ENCODE measurements around the gene GCG.

Gene GCG

DNA sequence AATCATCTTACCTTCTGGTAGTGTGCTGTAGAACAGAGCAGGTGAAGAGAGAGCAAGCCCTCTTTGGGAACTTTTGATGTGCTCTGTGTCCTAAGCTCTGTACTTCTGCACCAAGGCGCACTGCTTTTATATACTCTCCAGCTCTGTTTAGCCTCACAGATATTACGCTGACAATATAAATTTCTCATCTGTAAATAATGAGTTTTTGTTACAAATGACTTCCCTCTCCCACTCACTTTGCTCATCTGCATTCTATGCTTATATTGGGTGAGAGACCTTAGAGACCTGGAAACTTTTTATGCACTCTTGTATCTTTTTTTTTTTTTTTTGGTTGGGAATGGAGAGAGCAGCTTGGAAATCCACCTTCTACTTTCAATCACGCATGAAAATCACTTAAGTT, at the start of gene GCG:
Gene GCG, minus strand, starts transcription at position 101 of the 400 bp plus-strand sequence. CDS start 3,069 bp downstream, outside the sequence.
- no peak for DNase-seq

DNA sequence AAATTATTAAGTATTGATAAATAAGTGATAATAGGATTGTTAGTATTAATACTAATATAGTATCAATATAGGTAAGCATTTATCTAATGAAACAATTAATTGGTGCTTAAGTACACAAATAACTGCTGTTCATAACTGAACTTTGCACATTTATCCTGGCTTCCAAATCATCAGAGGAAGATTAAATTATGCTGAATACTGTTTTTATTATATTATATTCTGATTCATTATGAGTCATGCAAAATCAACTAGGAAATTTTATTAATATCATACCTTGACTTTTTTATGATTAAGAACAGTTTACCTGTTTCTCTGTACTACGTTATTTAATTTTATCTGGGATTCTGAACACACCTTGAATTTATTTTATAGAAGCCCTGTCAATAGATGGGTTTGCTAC, 48.6 kb upstream of the GCG start:
- DNase-seq: no peak

DNA sequence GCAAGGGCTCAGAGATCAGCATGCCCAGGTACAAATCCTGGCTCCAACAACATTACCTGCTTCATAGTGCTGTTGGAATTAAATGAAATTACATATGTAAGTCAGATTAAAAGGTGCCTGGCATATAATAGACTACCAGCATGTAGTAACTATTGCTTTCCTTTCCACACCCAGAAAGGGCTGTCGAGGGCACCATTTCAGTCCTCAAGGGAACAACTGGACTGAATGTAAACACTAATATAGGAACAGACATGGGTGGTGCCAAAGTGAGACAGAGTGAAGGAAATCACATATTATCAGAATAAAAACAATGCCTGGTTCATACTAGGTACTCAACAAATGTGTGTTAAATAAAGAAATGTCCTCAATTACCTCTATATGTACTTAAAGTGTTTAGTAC, 47.9 kb upstream of the GCG start:
- no peak for DNase-seq

DNA sequence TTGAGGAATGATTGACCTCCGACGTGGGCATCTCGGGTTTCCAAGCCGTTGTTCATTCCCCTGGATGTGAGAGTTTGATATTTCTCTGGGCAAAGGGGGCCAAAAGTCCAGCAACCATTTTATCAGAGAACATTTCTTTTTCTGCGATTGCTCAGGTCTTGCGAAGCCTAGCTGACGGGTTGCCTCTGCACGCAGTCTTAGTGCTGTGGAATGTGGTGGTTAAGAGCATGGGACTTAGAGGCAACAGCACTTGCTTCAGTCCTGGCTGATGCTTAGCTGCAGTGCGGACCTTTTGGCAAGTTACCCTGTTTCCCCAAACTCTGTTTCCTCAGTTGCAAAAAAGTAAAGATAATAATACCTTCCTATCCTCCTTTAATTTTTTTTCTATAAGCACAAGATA, 46.2 kb upstream of the GCG start:
- DNase-seq: no peak

DNA sequence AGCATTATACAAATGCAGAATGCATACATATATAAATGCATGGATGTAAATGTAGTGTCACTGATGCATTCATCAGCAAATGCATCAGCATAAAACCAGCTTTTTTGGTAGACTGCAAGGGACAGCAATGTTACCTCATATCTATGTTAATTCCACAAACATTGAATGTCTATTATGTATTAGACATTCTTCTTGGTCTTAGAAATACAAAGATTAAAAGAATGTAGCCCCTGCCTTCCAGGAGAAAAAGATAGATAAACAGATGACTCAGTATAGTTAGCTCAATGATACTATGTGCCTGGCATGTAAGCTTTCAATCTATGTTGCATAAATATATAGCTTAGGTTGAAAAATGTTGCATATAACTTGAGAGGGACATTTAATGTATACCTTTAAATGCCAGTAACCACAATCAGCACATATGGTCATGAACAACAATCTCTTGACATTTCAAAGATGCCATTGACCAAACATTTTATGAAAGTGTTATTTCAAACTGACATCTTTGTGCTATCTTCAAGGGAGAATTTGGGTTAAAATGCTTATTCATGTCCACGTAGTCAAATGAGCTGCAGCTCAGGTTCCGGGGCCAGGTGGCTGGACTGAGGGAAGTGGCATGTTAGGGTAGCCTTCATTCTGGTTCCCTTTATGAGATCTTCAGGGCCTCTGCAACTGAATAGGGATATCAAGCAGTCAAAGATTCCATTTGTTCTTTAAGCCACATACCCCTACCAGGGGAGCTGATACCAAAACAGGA, 45.2 kb upstream of the GCG start:
- DNase-seq: no peak

DNA sequence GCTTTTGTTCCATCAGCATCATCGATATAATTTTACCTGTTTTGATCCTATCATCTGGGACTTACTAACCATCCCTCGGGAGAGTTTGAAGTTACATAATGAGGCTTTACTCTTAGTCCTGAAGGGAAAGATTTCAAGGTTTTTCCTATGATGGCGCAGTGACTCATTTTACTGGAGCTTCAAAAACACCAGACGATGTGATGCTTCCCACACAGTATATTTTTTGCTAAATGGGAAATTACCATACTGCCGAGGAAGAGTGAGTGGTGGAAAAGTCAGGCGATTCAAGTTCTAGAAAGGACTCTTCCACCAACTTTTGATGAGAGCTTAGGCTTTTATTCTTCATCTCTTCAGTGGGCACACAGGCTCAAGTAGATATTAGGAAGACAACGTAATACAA, 44.6 kb upstream of the GCG start:
- DNase-seq: no peak

DNA sequence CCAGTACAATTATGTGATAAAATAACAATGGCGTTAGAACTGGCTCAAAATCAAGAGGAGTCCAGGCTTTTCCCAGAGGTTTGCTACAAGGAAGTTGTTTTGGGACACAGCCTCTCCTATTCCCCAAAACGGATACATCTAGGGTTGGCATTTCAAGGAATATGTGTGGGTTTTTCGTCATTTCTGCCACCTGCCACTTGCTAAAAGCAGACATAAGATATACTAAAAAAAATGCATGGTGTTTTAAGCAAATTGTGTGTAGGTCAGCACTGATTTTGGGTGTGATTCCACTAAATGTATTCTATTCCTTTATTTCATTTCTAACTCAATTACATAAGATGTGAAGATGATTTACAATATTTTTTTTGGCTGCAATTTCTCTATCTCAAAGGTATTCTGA, 36.4 kb upstream of the GCG start:
- DNase-seq: no peak

DNA sequence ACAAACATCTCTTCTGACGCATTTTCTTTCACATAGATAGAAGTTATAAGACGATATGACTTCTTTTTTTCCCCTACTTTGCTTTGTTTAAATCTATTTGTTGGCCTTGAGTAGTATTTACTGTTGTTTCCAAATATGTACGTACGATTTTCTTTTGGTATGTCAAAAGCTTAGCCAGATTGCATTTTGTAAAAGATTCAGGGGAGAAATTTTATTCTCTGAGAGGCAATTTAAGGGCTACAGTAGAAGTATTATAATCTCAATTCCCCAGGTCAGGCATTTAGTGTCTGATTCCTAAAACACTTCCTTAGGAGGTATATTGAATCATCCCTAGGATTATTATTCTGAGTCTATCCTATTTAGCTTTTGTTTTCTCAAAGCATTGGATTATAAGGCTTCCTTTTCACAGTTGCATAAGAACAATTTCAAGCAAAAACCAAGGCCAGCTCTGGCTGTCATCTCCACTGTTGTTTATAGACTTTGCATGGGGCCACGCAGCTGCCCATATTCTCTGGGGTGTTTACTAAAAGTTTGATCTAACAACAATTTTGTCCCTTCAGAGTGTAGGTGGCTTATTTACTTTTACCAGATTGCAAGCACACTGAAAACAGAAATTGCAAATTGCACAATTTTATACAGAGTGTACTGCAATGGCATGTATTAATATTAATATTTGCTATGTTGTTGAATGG, 33.6 kb upstream of the GCG start:
- no peak for DNase-seq

DNA sequence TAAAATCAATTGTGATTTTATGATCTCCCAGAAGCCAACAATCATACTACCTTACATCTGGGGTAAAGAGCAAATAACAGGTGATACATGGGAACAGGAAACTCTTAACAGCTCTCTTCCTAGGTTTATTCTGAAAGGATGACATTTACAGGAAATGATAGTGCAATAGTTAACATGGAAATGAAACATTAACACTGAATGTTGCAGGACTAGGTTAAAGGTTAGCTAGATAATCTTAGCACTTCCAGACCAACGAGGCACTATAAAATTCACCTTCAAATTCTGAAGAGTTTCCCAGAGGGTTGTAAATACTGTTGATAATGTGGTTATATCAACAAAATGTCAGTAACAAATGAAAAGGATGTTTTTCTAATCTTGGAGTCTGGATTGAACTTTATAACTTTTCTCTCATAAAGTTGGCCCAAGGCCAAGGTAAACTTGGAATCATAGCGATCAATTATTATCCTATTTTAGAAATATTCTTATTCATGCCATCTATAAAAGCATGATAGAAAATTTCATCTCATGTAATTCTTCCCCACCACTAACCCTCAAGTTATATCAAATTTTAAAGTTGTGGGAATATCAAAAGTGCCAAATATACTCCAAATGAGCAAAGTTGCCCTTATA, 32.9 kb upstream of the GCG start:
- no peak for DNase-seq

DNA sequence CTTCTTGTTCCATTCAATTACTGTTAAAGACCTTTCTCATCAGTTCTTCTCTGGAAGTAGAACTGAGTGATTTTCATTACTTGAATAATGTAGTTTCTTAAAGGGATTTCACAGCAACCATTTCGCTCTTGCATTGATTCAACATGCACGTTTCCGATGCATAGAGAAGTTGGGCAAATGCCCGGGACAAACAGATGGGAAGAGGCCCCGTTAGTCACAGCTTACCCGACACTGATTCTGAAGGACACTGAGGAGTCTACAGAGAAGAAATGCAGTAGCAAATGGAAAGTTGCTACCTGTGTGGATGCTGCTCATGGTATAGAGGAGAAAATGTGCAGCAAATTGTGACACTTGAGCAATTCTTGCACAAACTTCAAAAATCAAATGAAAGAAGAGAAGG, 32.3 kb upstream of the GCG start:
- no peak for DNase-seq

DNA sequence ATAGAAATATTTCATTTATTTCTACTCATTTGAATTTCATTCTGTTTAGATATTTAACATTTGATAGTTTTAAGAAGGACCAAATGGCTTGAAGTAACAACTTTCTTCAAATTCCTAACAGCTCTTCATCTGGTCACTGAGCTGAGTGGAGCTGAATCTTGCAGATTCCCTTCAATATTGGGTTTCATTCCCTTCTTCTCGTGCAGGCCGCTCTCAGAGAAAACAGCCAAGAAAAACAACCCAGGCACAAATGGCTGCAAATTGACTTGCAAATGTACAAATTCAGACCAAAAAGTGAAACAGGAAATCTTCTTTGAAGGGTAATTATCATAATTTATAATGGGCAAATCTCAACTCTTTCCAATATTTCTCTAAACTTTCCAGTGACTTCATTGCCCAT, 30.3 kb upstream of the GCG start:
- no peak for DNase-seq

DNA sequence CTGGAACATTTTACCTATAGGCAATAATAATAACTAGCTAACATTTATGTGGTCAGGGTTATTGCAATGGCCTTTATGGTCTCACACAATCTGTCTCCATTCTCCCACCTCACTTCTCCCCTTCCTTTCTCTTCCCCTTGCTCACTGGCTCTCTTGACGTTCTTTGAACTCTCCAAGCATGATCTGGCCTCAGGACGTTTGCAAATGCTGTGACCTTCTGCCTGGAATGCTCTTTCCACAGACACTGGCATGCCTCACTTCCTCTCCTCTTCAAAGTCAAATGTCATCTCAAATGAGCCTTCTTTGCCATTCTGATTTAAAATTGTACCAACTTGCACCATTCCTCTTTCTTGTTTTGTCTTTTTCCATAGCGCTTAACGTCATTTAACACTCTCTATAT, 25.3 kb upstream of the GCG start:
- no peak for DNase-seq

DNA sequence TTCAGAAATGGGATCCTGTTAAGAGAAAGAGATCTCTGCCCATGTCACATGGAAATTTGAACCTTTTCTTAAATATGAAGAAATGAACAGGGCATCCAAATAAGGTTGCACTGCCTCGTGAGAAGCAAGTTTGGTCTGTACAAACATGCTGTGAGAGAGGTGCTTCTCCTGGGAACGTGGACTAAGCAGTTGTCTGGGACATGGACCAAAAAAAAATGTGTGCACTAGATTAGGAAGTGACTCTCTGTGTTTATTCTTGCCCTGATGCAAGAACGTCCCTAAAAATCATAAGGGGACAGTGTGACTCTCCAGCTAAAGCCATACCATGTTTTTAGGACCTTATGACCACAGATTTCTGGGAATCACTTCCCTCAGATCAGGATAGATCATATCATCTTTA, 23.7 kb upstream of the GCG start:
- no peak for DNase-seq

DNA sequence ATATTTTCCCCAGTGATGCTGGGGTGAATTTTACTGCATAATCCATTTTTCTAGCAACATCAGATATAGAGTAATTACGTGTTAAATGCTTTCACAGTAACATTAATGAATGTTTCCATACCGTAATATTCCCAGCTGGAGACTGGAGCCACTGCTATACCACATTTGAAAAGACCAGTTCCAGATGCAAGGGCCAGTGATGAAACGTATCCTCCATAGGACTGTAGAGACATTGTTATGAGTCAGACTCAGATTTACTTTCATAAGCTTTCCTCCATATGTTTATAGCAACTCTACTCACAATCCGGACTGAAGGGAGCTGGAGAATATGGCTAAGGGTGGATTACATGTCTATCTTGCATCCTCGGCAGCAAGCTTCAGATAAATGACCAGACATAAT, 22.7 kb upstream of the GCG start:
- DNase-seq: no peak

DNA sequence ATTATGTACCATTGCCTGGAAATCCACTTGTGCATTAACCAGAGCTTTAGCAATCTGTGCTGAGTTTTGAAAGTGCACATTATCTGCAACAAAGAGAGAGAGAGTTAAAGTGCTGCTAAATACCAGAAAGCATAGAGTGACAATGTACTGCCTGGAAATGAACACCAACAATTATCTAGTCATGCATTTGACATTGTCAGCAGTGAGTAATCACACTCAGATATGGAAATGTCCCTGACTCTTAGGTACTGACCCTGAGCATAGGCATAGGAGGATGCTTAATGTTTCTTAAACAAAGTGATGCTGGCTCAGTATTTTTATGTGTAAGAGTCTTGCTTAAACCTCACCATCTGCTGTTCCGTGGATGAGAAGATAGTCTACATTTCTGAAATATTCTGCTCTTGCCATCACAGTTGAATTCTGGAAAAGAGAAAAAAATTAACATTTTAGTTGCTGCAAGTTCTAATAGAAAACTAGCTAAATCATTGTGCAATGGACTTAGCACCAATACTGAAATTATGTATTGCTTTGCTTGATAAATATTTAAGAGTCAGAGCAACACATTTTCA, 20.8 kb upstream of the GCG start:
- DNase-seq: no peak

DNA sequence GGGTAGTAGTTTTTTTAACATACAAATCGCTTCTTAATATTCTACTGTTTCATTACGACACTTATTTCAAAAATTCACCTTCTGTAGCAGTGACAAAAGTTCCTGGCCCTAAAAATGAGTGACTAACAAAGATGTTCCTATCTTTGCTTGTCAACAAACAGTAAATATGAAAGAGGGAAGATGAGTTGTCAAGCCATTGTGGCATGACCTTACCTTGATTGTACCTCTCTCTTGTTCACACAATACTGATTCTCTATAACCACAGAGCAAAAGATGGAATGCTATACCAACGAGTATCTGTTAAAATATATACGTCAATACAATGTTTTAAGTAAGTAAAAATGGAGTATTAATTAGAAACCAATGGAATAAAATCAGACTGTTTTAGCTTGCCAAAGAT, 14.7 kb upstream of the GCG start:
- no peak for DNase-seq

DNA sequence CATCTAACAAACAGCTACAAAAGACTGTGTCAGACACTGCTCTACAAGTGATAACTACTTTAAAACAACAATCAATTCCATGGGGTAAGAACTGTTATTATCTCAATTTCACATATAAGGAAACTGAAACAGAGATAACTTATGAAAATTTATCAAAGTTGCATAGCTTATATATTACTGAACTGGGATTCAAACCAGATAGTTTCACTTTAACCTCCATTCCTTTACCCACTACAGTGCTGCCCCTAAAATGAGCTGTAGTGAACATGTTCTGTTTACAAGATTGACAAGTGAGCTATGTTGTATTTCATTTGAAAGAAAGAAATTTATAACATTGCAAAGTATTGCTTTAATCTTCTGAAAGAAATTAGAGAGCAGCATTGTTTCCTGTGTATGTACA, 14.1 kb upstream of the GCG start:
- DNase-seq: no peak

DNA sequence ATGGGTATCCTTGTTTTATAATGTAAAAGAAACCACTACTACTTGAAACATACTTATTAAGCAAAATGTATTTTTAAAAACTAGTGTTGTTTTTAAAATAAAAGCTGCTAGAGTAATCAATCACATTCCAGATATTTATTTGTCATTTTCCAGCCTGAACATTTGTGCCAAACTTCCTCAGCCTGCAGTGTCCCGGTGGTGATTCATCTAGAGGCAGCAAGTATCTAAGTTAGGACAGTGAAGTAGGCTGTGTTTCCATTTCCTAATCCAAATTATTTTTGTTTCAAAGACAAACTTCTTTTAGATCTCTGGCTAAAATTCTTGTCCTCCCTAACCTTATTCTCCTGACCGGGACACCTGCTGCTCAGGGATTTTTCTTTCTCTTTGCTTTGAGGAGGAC, 12.8 kb upstream of the GCG start:
- no peak for DNase-seq

DNA sequence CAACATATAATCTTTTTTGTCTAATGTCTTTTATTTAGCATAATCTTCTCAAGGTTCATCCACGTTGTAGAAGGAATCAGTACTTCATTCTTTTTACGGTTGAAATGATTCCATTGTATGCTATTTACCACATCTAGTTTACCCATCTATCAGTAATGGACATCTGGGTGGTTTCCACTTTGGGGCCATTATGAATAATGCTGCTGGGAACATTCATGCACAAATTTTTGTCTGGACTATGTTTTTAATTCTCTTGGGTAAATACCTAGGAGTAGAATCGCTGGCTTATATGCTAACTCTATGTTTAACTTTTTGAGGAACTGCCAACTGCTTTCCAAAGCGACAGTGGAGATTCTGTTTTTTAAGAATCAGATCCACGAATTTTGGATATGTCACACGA, 7.4 kb upstream of the GCG start:
- DNase-seq: no peak

DNA sequence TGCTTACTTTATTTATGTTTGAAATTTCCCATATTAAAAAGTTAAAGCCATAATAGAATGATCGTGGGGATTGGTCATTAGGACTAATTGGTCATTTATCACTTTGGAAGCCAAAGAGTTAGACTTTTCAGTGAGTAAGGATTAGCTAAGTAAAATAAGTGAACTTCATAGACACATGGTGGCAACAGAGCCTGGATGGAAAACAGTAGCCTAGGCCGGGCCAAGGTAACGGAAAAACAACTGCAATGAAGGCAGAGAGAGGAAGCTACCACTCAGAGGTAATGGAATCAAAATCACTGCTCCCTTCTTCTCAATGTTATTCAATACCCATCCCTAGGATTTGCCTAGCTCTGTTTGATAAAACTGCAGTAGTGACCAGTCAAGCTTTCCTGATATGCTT, 4.1 kb upstream of the GCG start:
- DNase-seq: no peak

DNA sequence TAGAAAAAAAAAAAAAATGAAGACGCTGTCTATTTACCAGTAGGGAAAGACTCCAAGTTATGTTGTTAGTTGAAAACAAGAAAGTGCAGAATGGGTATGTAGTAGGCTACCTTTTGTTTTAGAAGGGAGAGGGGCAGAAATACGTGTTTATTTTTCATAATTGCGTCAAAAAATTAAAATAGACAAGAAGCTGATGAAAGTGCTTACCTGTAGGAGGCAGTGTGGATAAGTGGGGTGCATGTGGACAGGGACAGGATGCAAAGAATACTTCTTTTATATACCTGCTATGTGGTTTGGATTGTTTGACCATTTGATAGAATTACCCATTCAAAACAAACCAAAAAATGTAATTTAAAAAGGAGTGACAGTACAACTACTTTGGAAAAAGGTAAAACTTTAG, 3.0 kb upstream of the GCG start:
- DNase-seq: no peak

DNA sequence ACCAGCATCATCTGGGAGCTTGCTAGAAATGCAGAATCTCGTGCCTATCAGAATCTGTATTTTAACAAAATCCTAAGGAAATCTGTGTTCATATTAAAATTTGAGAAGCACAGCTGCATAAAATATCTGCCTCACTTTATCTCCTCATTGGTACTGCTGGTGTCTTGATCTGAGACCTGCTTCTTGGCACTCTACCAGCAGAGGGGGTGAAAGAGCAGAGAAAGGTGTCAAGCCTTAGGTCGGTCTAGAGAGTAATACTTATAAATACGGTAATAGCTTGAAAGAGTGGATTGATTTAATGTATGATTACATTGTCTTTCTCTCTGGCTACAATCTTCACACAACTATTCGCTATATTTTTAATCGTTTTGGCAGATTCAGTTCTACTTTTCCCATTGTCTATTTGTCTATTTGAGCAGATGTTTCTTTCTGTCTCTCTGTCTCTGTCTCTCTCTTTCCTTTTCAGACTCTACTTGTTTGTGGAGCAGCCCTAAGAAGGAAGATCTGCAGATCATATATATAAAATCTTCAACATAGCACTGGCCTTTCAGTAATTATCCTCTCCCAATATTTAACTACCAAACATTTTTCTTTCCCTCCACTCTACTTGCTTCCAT, 1.7 kb upstream of the GCG start:
- DNase-seq: no peak

DNA sequence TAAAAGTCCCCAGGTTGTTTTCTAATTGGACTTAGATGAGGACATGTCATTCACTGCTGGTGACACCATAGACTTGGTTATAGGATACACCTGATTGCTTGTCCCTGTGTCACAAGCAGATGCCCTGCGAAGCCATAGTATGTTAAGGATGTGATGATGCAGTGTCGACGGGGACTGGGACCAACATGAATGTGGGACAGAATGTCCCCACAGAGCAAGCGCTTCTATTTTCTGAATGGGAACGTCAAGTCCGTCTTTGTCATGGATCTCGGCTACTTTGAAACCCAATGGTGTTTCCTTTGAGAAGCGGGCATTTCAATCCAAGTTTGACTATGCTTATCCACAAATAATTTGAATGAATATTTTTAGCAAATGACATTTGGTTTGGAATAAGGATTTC, 2.1 kb downstream of the GCG start:
- no peak for DNase-seq

DNA sequence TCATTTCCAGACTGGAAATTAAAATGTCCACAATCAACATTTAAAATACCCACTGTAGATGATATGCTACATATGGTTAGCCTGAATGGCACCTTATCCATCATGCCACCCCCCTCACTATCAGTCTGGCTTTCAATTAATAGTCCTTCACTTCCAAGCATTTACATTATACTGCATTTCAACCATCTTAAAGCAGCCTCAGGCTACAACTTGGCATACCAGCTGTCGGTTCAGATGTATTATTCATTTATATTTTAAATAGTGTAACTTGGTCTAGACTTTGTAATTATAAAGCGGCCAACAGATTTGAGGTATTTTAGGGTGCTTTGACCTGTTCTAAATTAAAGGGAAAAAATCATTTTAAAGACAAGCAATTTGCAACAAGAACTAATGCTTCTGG, 2.6 kb downstream of the GCG start:
- DNase-seq: no peak
